Myocyte (in vitro differentiated cells): ENCODE results near the gene EBLN2. TPM values are rescaled to one million over a fixed set of nuclear protein-coding genes. Genes with fewer than 3 reads are reported as not detected.

Source experiments
- DNase-seq: peaks from one replicate; pipeline ENCODE4 v3.0.0-alpha.2; 2012; ENCODE audit warnings: low read depth
- polyA plus RNA-seq: library from polyadenylated mRNA; unstranded; fragments of >200 nt; gene quantifications from one replicate; pipeline ENCODE4 v1.2.1, GENCODE V29; 2012; ENCODE audit warnings: missing spikeins
- total RNA-seq: library from RNA; depleted of rRNA; stranded (reverse); fragments of >200 nt; gene quantifications from 2 replicates; pipeline ENCODE4 v1.2.3, GENCODE V29; 2014

EBLN2 gene
- 3.4 and 3.7 TPM in 2 replicates for total RNA-seq
- 1.3 TPM for polyA plus RNA-seq

GRCh38 chr3:73061416-73061815, at the start of gene EBLN2:
Gene EBLN2, plus strand, starts transcription at chr3:73061659. Its CDS starts 423 bp downstream, at chr3:73062082.
- no peak for DNase-seq

GRCh38 chr3:73018298-73018697, 43.2 kb upstream of the EBLN2 start:
- DNase-seq = no peak

- no peak for DNase-seq
Observed at GRCh38 chr3:73018790-73019441, 42.5 kb upstream of the EBLN2 start.

- DNase-seq = no peak
Observed at GRCh38 chr3:73021301-73021835, 40.1 kb upstream of the EBLN2 start.

GRCh38 chr3:73024836-73025235, 36.6 kb upstream of the EBLN2 start:
- DNase-seq = no peak

GRCh38 chr3:73026111-73026759, 35.2 kb upstream of the EBLN2 start:
- DNase-seq = no peak

GRCh38 chr3:73026760-73027113, 34.7 kb upstream of the EBLN2 start:
- no peak for DNase-seq

- no peak for DNase-seq
Observed at GRCh38 chr3:73028803-73029202, 32.7 kb upstream of the EBLN2 start.

GRCh38 chr3:73029321-73029796, 32.1 kb upstream of the EBLN2 start:
- DNase-seq = peak; percentile 71

- DNase-seq = peak; percentile 45
Observed at GRCh38 chr3:73030073-73030597, 31.3 kb upstream of the EBLN2 start.

- no peak for DNase-seq
Observed at GRCh38 chr3:73031573-73032103, 29.8 kb upstream of the EBLN2 start.

GRCh38 chr3:73036694-73037591, 24.5 kb upstream of the EBLN2 start:
- no peak for DNase-seq

- no peak for DNase-seq
Observed at GRCh38 chr3:73041537-73041936, 19.9 kb upstream of the EBLN2 start.

GRCh38 chr3:73043414-73043813, 18.0 kb upstream of the EBLN2 start:
- DNase-seq = no peak

GRCh38 chr3:73045391-73045790, 16.1 kb upstream of the EBLN2 start:
- no peak for DNase-seq

- DNase-seq = no peak
Observed at GRCh38 chr3:73046195-73046594, 15.3 kb upstream of the EBLN2 start.

- DNase-seq = no peak
Observed at GRCh38 chr3:73049319-73049718, 12.1 kb upstream of the EBLN2 start.

GRCh38 chr3:73052857-73053256, 8.6 kb upstream of the EBLN2 start:
- no peak for DNase-seq

- DNase-seq = no peak
Observed at GRCh38 chr3:73055583-73055982, 5.9 kb upstream of the EBLN2 start.

GRCh38 chr3:73056014-73056844, 5.2 kb upstream of the EBLN2 start:
- DNase-seq = no peak
